Tibial nerve (tissue), 4 donors: Measurements from ENCODE around the gene HNRNPUL1. TPM values are rescaled to one million over a fixed set of nuclear protein-coding genes. Genes with fewer than 3 reads are reported as not detected.

ENCODE experiments used
- DNase-seq, 2 donors: peaks; one replicate each; pipeline ENCODE4 v3.0.0-alpha.2; 2019; ENCODE audit warnings: low spot score in 2 of 2
- H3K27ac ChIP-seq, 4 donors: fragments of 200-600 bp; sonication (generic) in 3 of 4; one replicate each; pipeline ENCODE4 v1.5.1; 2017 to 2019; ENCODE audit warnings: mild to moderate bottlenecking in 1 of 4
- H3K27me3 ChIP-seq, 2 donors: fragments of 200-600 bp; sonication (generic) in 1 of 2; one replicate each; pipeline versions ENCODE4 v1.5.1 to v1.6.0; 2017 to 2019
- H3K36me3 ChIP-seq, 3 donors: fragments of 200-600 bp; sonication (generic); one replicate each; pipeline ENCODE4 v1.5.1; 2018 to 2019
- H3K4me1 ChIP-seq, 4 donors: fragments of 200-600 bp; sonication (generic) in 3 of 4; one replicate each; pipeline ENCODE4 v1.5.1; 2017 to 2019
- H3K4me3 ChIP-seq, 4 donors: fragments of 200-600 bp; sonication (generic) in 3 of 4; one replicate each; pipeline ENCODE4 v1.5.1; 2017 to 2019; ENCODE audit warnings: mild to moderate bottlenecking in 1 of 4, moderate library complexity in 1 of 4
- H3K9me3 ChIP-seq, 4 donors: fragments of 200-600 bp; sonication (generic) in 3 of 4; one replicate each; pipeline ENCODE4 v1.5.1; 2017 to 2019
- CTCF ChIP-seq, 5 experiments: fragments of 200-600 bp in 3 of 5; fragments of 450-650 bp in 2 of 5; sonication (generic) in 3 of 5; IDR thresholded peaks; one replicate each; pipeline ENCODE4 v1.5.1; 2016 to 2019; ENCODE audit warnings: antibody characterized with exemption in 5 of 5, mild to moderate bottlenecking in 3 of 5, moderate library complexity in 2 of 5
- EP300 ChIP-seq, 2 donors: sonication (generic); formaldehyde crosslinking; IDR thresholded peaks; one replicate each; pipeline ENCODE4 v1.6.1; 2017; ENCODE audit warnings: antibody characterized with exemption in 2 of 2, mild to moderate bottlenecking in 1 of 2
- POLR2A ChIP-seq, 2 donors: fragments of 450-650 bp; IDR thresholded peaks; one replicate each; pipeline ENCODE4 v1.6.1; 2017; ENCODE audit warnings: antibody characterized with exemption in 2 of 2, mild to moderate bottlenecking in 2 of 2, moderate library complexity in 2 of 2
- WGBS, 2 donors: methylation state at CpG; one replicate each; pipeline ENCODE4 v1.1.5; 2018; 5-methylcytosine and 5-hydroxymethylcytosine counted together
- total RNA-seq, 4 donors: library from RNA; depleted of rRNA; stranded (reverse); fragments of >200 nt; gene quantifications; one replicate each; pipeline ENCODE4 v1.1.0, GENCODE V29; 2016

Gene HNRNPUL1
- total RNA-seq, 4 donors from 2014 or later: 136 to 163 (median 146) TPM

GRCh38 chr19:41327576-41328156 lies 63.5 kb downstream of the HNRNPUL1 start:
- peak overlapping the region; percentile 23 to 83 (median 79) for H3K27ac ChIP-seq
- peaks cover 0 to 46% (median 5%) of the 10 kb centered on the region in 3 donors for H3K36me3 ChIP-seq
- WGBS, 2 donors: 25 to 26% methylated on average over 16 to 26 of the region's 33 CpGs
- TF ChIP-seq POLR2A (IDR thresholded peaks at IDR 0.05) (no peak), EP300 (IDR thresholded peaks at IDR 0.05) (peak in 1 of 2 donors; percentile 69), CTCF (IDR thresholded peaks at IDR 0.05) (no peak)
- no peak for DNase-seq
- H3K27me3 ChIP-seq: no peaks in the 10 kb centered on the region
- no peaks in the 10 kb centered on the region for H3K9me3 ChIP-seq
- peak overlapping the region; percentile 21 to 46 (median 26) for H3K4me3 ChIP-seq
- peaks cover 0 to 63% (median 53%) of the 10 kb centered on the region in 4 donors for H3K4me1 ChIP-seq

DNA sequence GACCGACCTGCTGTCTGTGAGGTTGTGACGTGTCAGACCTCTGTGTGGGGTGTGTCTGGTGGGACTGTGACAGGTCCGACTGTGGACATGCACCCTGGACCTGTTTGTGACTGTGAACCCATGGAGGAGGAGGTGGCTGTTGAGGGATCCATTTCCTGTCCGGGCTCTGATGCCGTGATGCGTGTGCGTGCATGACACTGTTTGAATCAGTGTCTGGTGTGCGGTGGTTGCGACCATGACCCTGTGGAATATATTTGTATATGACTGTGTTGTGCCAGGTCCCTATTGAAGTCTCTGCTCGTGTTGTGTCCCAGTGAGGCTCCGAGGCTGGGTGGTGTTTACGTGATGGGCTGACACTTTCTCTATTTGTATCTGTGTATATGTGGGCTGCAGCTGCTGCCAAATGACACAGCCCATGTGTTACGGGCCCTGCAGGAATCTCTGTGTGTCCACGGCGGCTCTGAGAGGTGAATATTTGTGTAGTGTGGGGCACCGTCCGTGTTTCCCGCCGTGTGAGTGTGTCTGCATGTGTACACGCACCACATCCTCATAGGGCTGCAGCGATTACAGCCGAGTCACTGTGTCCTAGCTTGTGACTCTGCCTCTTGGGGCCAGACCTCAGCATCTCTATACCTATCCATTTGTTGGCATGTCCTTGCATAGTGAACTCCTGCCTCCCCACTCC lies 64.1 kb downstream of the HNRNPUL1 start:
- no peak for DNase-seq
- peaks cover 0 to 57% (median 48%) of the 10 kb centered on the region in 4 donors for H3K4me1 ChIP-seq
- H3K4me3 ChIP-seq: peak overlapping the region in 1 of 4 donors; percentile 46
- peak overlapping the region; percentile 23 to 83 (median 79) for H3K27ac ChIP-seq
- peaks cover 0 to 42% (median 5%) of the 10 kb centered on the region in 3 donors for H3K36me3 ChIP-seq
- TF ChIP-seq EP300 (IDR thresholded peaks at IDR 0.05) (no peak), CTCF (IDR thresholded peaks at IDR 0.05) (no peak), POLR2A (IDR thresholded peaks at IDR 0.05) (no peak)
- no peaks in the 10 kb centered on the region for H3K27me3 ChIP-seq
- no peaks in the 10 kb centered on the region for H3K9me3 ChIP-seq
- WGBS, 2 donors: 66 to 71% methylated on average over 22 of the region's 22 CpGs

DNA sequence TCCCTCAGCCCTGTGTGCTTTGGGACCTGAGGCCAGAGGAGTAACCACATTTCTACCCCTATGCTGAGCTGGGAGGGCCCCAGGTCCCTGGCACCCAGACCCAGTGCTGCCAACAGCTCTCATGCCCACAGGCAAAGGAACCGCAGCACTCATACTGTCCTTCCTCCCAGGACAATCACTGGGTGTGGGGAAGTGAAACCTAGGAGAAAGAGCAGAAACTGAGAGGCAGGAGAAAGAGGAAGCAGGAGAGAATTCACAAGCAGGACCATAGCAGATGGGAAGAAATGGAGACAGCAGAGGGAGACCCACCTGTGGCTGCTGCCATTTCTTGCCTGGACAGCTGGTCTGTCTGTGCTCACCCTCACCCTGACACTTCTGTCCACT lies 64.7 kb downstream of the HNRNPUL1 start:
- peak overlapping the region in 3 of 4 donors; percentile 79 to 83 (median 79) for H3K27ac ChIP-seq
- 63 to 68% methylated on average over 1 of the region's 1 CpG for WGBS, 2 donors
- DNase-seq: no peak
- peaks cover 0 to 52% (median 42%) of the 10 kb centered on the region in 4 donors for H3K4me1 ChIP-seq
- H3K4me3 ChIP-seq: no peak overlapping the region
- H3K36me3 ChIP-seq: peaks cover 0 to 39% (median 5%) of the 10 kb centered on the region in 3 donors
- H3K27me3 ChIP-seq: no peaks in the 10 kb centered on the region
- TF ChIP-seq POLR2A (IDR thresholded peaks at IDR 0.05) (no peak), EP300 (IDR thresholded peaks at IDR 0.05) (peak in 1 of 2 donors; percentile 72), CTCF (IDR thresholded peaks at IDR 0.05) (no peak)
- no peaks in the 10 kb centered on the region for H3K9me3 ChIP-seq

- Histone ChIP-seq H3K9me3 (no peaks in the 10 kb centered on the region), H3K27ac (no peak overlapping the region), H3K4me3 (no peak overlapping the region), H3K27me3 (no peaks in the 10 kb centered on the region), H3K4me1 (peaks cover 0 to 38% (median 26%) of the 10 kb centered on the region in 4 donors), H3K36me3 (peaks cover 0 to 41% (median 5%) of the 10 kb centered on the region in 3 donors)
- TF ChIP-seq POLR2A (IDR thresholded peaks at IDR 0.05): no peak
- no peak for TF ChIP-seq EP300 (IDR thresholded peaks at IDR 0.05)
- 71 to 75% methylated on average over 4 of the region's 4 CpGs for WGBS, 2 donors
- DNase-seq: no peak
Observed at GRCh38 chr19:41330481-41330880, 66.3 kb downstream of the HNRNPUL1 start.

DNA sequence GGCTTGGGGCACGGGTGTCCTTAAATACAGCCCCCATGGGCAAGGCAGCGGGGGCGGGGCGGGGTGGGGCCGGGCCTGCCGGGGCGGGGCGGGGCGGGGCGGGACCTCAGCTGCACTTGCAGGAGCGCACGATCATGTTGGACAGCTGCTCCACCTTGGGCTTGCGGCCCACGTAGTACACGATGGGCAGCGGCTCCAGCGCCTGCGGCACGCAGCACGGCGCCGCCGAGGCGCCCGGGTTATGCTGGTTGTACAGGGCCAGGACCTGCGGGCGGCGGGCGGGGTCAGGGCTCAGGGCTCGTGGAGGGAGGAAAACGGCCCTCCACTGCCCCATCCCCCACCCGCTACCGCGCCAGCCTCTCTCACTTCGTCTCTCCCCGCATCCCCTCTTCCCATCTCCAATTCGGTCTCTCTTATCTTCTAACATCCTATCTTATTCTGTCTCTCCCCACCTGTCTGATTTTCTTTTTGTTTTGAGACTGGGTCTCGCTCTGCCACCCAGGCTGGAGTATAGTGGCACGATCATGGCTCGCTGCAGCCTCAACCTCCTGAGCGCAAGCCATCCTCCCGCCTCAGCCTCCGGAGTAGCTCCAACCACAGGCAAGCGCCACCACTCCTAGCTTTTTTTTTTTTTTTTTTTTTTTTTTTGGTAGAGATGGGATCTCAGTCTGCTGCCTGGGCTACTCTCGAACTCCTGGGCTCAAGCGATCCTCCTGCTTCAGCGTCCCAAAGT lies 66.9 kb downstream of the HNRNPUL1 start:
- 65 to 75% methylated on average over 28 to 46 of the region's 47 CpGs for WGBS, 2 donors
- no peak for TF ChIP-seq CTCF (IDR thresholded peaks at IDR 0.05)
- TF ChIP-seq EP300 (IDR thresholded peaks at IDR 0.05): no peak
- TF ChIP-seq POLR2A (IDR thresholded peaks at IDR 0.05): no peak
- Histone ChIP-seq H3K9me3 (no peaks in the 10 kb centered on the region), H3K36me3 (peaks cover 0 to 47% (median 5%) of the 10 kb centered on the region in 3 donors), H3K27ac (no peak overlapping the region), H3K4me3 (no peak overlapping the region), H3K27me3 (no peaks in the 10 kb centered on the region), H3K4me1 (peaks cover 0 to 32% (median 20%) of the 10 kb centered on the region in 4 donors)
- no peak for DNase-seq
